K562 (cell line): ENCODE results near the gene C1orf216. TPM values are rescaled to one million over a fixed set of nuclear protein-coding genes. Genes with fewer than 3 reads are reported as not detected.

Source experiments
- VEZF1 ChIP-seq: fragments of 200-800 bp; sonication (Bioruptor generic); IDR thresholded peaks from 2 replicates; pipeline ENCODE4 v1.6.1; 2017; ENCODE audit warnings: missing genetic modification characterization, missing compliant biosample characterization
- ZNF263 ChIP-seq: sonication (generic); formaldehyde crosslinking; IDR thresholded peaks from 2 replicates; pipeline ENCODE4 v1.8.0; 2022; ENCODE audit warnings: mild to moderate bottlenecking, missing genetic modification reagents, borderline replicate concordance
- ZNF609 ChIP-seq: sonication (generic); formaldehyde crosslinking; IDR thresholded peaks from 2 replicates; pipeline ENCODE4 v1.8.1; 2023; ENCODE audit warnings: missing genetic modification reagents, mild to moderate bottlenecking, borderline replicate concordance
- polyA plus RNA-seq, 8 experiments: library from polyadenylated mRNA; depleted of rRNA in 4 of 8; stranded (reverse) in 5 of 8; unstranded in 3 of 8; fragments of >200 nt; fragmentation: Nextera tagmentation in 2 of 8; fragmentation: Illumina TruSeq in 1 of 8; extraction: Ambion mirVana in 2 of 8; extraction: Trizol in 1 of 8; gene quantifications; 2 replicates each; pipeline versions ENCODE4 v1.2.1 to v1.2.3, GENCODE V29; 2011 to 2014; ENCODE audit warnings: inconsistent platforms in 1 of 8, missing spikeins in 1 of 8
- total RNA-seq, 7 experiments: library from RNA; depleted of rRNA in 6 of 7; stranded (reverse); fragments of >200 nt in 6 of 7; fragmentation: Illumina TruSeq in 2 of 7; extraction: Trizol in 2 of 7; gene quantifications; 2 replicates each; pipeline versions ENCODE4 v1.2.1 to v1.2.3, GENCODE V29; 2011 to 2021; ENCODE audit warnings: low replicate concordance in 1 of 7

The C1orf216 gene
- total and polyA plus RNA-seq, 9 of the 15 experiments (the other 6 are each of a cell fraction or from before 2014, with no cell fraction given), result 3.4 to 25.1 (median 15.0) TPM

GRCh38 chr1:35707601-35708440 lies 10.9 kb downstream of the C1orf216 start (continued):
- TF ChIP-seq ZNF609 (CRISPR knock-in tag), result no peak
- peak; percentile 62 for TF ChIP-seq ZNF263 (CRISPR knock-in tag)
- peak; percentile 67 for TF ChIP-seq VEZF1 (CRISPR knock-in tag)
